H1 (cell line): ENCODE measurements around the gene TBK1. TPM values are rescaled to one million over a fixed set of nuclear protein-coding genes. Genes with fewer than 3 reads are reported as not detected.

Experiments used
- ATF2 ChIP-seq: IDR thresholded peaks from 2 replicates; pipeline ENCODE4 v1.6.1; 2012; ENCODE audit warnings: low read length, inconsistent platforms
- BACH1 ChIP-seq: IDR thresholded peaks from 2 replicates; pipeline ENCODE4 v1.6.1; 2012; ENCODE audit warnings: low read length, improper control_type of control experiment
- CHD2 ChIP-seq: IDR thresholded peaks from 2 replicates; pipeline ENCODE4 v1.6.1; 2012; ENCODE audit warnings: low read length, improper control_type of control experiment
- CTBP2 ChIP-seq: IDR thresholded peaks from 2 replicates; pipeline ENCODE4 v1.7.0; 2011; ENCODE audit warnings: borderline replicate concordance, mild to moderate bottlenecking, moderate library complexity, mixed read lengths, low read length; ENCODE audit not compliant: insufficient read depth, insufficient read length
- CTCF ChIP-seq, 3 experiments: IDR thresholded peaks; 1 replicate in 2 of 3; 2 replicates in 1 of 3; pipeline versions ENCODE4 v1.5.1 to v1.6.1; 2011; ENCODE audit warnings: low read length in 3 of 3, mild to moderate bottlenecking in 3 of 3, inconsistent platforms in 2 of 3, low read depth in 1 of 3, moderate library complexity in 1 of 3; ENCODE audit not compliant: insufficient read depth in 1 of 3; ENCODE audit errors: control extremely low read depth in 1 of 3
- E2F6 ChIP-seq: IDR thresholded peaks from 2 replicates; pipeline ENCODE4 v1.6.1; 2012; ENCODE audit warnings: inconsistent platforms
- GABPA ChIP-seq: IDR thresholded peaks from 2 replicates; pipeline ENCODE4 v1.6.1; 2011; ENCODE audit warnings: mild to moderate bottlenecking, low read length, moderate library complexity, borderline replicate concordance; ENCODE audit not compliant: insufficient read depth
- JUN ChIP-seq: IDR thresholded peaks from 2 replicates; pipeline ENCODE4 v1.6.1; 2011; ENCODE audit warnings: low read depth, mild to moderate bottlenecking, improper control_type of control experiment, low read length
- JUND ChIP-seq: IDR thresholded peaks from 2 replicates; pipeline ENCODE4 v1.6.1; 2011; ENCODE audit warnings: mild to moderate bottlenecking, improper control_type of control experiment, low read length
- MAX ChIP-seq: IDR thresholded peaks from 2 replicates; pipeline ENCODE4 v1.6.1; 2012; ENCODE audit warnings: inconsistent platforms
- NRF1 ChIP-seq: IDR thresholded peaks from 2 replicates; pipeline ENCODE4 v1.6.1; 2011; ENCODE audit warnings: mild to moderate bottlenecking, low read depth, low read length, improper control_type of control experiment
- RBBP5 ChIP-seq: IDR thresholded peaks from 2 replicates; pipeline ENCODE4 v1.7.1; 2012; ENCODE audit warnings: low read depth, mild to moderate bottlenecking, inconsistent platforms, low read length, moderate library complexity, borderline replicate concordance
- RFX5 ChIP-seq: IDR thresholded peaks from 2 replicates; pipeline ENCODE4 v1.6.1; 2011; ENCODE audit warnings: low read depth, low read length, improper control_type of control experiment, borderline replicate concordance
- SAP30 ChIP-seq: fragments of 300-600 bp; sonication (generic); IDR thresholded peaks from 2 replicates; pipeline ENCODE4 v1.7.1; 2012; ENCODE audit warnings: low read length, moderate library complexity, mild to moderate bottlenecking, inconsistent platforms; ENCODE audit not compliant: insufficient read depth, insufficient replicate concordance
- SIRT6 ChIP-seq: IDR thresholded peaks from one replicate; pipeline ENCODE4 v1.7.1; 2012; ENCODE audit warnings: low read length, inconsistent platforms
- SIX5 ChIP-seq: IDR thresholded peaks from 2 replicates; pipeline ENCODE4 v1.6.1; 2011; ENCODE audit warnings: mild to moderate bottlenecking, low read depth, low read length
- SP4 ChIP-seq: IDR thresholded peaks from 2 replicates; pipeline ENCODE4 v1.6.1; 2012; ENCODE audit warnings: low read length, inconsistent platforms
- SRF ChIP-seq: IDR thresholded peaks from 2 replicates; pipeline ENCODE4 v1.6.1; 2011; ENCODE audit warnings: mild to moderate bottlenecking, low read depth, low read length, moderate library complexity
- ZNF274 ChIP-seq: IDR thresholded peaks from 2 replicates; pipeline ENCODE4 v1.7.0; 2012; ENCODE audit warnings: low read length, borderline replicate concordance; ENCODE audit errors: extremely low read depth
- polyA plus RNA-seq, 7 experiments: library from polyadenylated mRNA; depleted of rRNA in 3 of 7; stranded (reverse) in 5 of 7; unstranded in 2 of 7; fragments of >200 nt in 5 of 7; fragments of 200-250 nt in 2 of 7; gene quantifications; 1 replicate in 5 of 7; 2 replicates in 1 of 7; 4 replicates in 1 of 7; pipeline versions ENCODE4 v1.2.1 to v1.2.3, GENCODE V29; 2011 to 2013; ENCODE audit warnings: missing spikeins in 2 of 7, mixed read lengths in 2 of 7
- total RNA-seq: library from RNA; stranded (reverse); fragmentation: NEBNext Ultra II Directional; extraction: Animal tissue kit (Norgen Biotek cat#: 25700); gene quantifications from 2 replicates; pipeline ENCODE4 v1.2.1, GENCODE V29; 2021

TBK1 gene
- total and polyA plus RNA-seq, 2 of the 8 experiments (the other 6 are each of a cell fraction or from before 2014, with no cell fraction given), result 5.3 to 20.4 TPM

GRCh38 chr12:64403707-64404469 is 48.0 kb upstream of the TBK1 start, which contains the start of gene XPOT (continued):
- TF ChIP-seq ATF2, result no peak
- TF ChIP-seq CTBP2, result no peak
- no peak for TF ChIP-seq CTCF (IDR thresholded peaks at IDR 0.05; ENCODE audit: control extremely low read depth in 1 of 3, insufficient read depth in 1 of 3, low read depth in 1 of 3, low read length in 3 of 3)
- no peak for TF ChIP-seq RBBP5
- TF ChIP-seq SIRT6, result no peak
- TF ChIP-seq GABPA, result no peak
- peak; percentile 77 for TF ChIP-seq MAX
- no peak; the same call in 1 of the 2 replicates for TF ChIP-seq RFX5
- TF ChIP-seq CHD2, result no peak
- peak; percentile 12; the same call in 1 of the 2 replicates for TF ChIP-seq E2F6
- TF ChIP-seq ZNF274, result no peak
- TF ChIP-seq SIX5, result peak; percentile 68
- no peak for TF ChIP-seq NRF1
- TF ChIP-seq SRF, result 0 out of 2 replicates have a peak, but pooled peaks have one; percentile 30
- no peak for TF ChIP-seq SP4
- peak; percentile 63; the same call in 1 of the 2 replicates for TF ChIP-seq JUND
- TF ChIP-seq SAP30, result no peak
- TF ChIP-seq BACH1, result peak; percentile 61; the same call in 1 of the 2 replicates
- TF ChIP-seq JUN, result no peak
